ENCODE data around the gene LMAN2. TPM values are rescaled to one million over a fixed set of nuclear protein-coding genes. Genes with fewer than 3 reads are reported as not detected.
"Not testable (repeated sequence)": the region's sequence is repeated elsewhere in the genome, so short reads cannot be mapped to it uniquely, and the experiment has no call there.

Gene LMAN2
- polyA plus RNA-seq, 4 donors = 94.0 to 135 (median 130) TPM

DNA sequence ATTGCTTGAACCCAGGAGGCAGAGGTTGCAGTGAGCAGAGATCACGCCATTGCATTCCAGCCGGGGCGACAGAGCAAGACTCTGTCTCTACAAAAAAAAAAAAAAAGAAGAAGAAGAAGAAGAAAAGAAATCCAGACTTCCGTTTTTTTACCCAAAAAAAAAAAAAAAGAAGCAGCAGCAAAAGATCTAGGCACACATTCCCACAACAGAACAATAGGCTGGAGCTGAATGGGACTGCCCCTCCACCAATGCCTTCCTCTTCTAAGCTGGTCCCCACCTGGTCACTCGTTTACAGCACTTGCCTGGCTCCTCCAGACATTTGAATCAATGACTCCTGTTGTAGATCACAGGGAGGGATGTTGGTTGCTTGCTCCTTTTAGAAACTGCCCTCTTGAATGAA is 1.6 kb upstream of the LMAN2 start:
- no peak for DNase-seq (ENCODE audit: low read depth in 4 of 4, low spot score in 3 of 4)

DNA sequence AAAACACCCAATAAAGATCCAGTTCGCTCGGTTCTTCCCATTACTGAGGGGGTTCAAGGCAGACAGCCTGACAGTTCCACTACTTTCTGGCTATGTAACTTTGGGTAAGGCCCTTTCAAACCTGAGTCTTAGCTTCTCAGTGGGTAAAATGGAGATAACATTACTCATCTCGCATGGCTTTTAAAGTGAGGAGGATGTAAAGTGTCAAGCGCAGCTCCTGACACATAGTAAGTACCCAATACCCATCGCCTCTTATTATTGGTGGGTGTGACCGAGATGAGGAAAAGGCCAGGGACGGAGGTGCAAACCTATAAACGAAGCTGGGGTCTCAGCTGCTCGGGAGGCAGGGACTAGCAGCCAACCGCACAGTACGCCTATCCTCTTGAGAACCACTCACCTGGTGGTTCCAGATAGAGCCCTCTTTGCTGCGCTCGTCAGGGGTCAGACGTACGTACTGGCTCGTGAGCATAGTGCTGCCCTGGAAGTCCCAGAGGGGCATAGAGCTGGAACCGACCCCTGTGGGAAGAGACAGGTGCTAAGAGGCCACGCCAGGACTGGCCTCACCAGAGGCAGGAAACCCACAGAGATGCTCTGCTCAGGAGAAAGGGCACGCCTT is 584 bp downstream of the LMAN2 start:
- DNase-seq (ENCODE audit: low read depth in 4 of 4, low spot score in 3 of 4) = no peak

DNA sequence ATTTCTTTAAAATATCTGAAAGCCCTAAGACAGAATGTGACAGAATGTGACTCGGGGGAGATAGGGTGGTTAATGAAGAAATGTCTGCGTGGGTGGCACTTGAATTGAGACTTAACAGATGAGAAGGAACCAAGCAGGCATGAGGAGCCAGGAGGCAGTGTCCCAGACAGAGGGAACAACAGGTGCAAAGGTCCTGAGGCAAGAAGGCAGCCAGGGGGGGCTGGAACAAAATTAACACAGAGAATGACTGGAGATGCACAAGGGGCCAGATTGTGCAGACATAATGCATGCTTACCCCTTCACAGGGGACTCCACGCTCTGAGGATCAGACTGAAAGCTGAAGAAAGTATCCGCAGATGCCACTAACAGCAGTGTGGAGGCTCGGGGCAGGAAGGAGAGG is 1.7 kb downstream of the LMAN2 start:
- no peak for DNase-seq (ENCODE audit: low read depth in 4 of 4, low spot score in 3 of 4)

DNA sequence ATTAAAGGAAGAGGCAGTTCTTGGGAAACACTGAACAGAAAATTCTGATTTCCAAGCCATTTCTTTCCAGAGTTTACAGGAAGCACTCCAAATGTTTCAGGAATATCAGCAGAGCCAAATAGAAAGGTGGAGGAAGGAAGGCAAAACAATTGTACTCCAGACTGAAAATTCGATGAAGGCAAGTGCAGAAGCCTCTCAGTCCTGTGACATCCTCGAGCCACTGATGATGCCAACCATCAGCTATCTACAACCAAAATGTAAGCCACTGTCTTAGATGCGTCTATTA is 2.2 kb downstream of the LMAN2 start:
- no peak for DNase-seq (ENCODE audit: low read depth in 4 of 4, low spot score in 3 of 4)

DNA sequence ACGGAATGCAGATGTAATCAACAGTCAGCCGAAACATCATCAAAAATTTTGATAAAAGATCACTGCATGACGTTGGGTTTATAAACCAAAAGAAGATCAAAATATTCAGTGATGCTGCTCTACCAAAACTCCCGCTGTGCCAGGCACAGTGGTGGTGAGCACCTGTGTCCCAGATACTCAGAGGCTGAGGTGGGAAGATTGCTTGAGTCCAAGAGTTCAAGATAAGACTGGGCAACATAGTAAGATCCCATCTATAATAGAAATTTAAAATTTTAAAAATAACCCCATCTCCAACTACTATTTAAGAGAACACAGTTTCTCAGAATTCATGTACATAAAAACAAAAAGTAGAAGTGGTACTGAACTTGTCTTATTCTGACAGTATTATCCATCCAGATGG is 3.8 kb downstream of the LMAN2 start:
- no peak for DNase-seq (ENCODE audit: low read depth in 4 of 4, low spot score in 3 of 4)

DNA sequence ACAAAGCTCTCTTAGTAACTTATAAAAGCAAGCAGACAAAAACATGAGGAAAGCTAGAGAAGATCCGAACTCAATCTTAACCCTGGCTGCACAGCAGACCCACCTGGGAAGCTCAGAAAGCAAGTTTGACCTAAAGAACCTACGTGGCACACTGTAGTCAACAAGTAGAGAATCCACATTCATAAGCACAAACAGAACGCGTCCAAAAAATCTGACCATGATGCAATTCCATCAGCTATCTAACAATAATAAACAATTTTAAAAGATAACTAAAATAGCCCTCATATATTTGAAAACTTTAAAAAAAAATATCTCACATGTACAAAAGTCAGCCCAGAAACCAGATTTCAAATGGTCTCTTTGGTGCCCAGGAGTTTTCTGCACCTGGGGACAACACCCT is 4.6 kb downstream of the LMAN2 start:
- no peak for DNase-seq (ENCODE audit: low read depth in 4 of 4, low spot score in 3 of 4)

DNA sequence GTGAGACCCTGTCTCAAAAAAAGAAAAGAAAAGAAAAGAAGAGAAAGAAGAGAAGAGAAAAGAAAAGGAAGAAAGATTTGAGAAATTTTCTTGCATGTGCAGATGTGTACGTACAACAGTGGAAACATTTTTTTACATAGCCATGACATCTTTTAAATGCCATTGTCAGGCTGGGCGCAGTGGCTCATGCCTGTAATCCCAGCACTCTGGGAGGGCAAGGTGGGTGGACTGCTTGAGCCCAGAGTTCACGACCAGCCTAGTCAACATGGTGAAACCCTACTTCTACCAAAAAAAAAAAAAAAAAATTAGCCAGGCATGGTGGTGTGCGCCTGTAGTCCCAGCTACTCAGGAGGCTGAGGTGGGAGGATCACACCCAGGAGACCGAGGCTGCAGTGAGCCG is 6.6 kb downstream of the LMAN2 start:
- DNase-seq (ENCODE audit: low read depth in 4 of 4, low spot score in 3 of 4) = no peak

DNA sequence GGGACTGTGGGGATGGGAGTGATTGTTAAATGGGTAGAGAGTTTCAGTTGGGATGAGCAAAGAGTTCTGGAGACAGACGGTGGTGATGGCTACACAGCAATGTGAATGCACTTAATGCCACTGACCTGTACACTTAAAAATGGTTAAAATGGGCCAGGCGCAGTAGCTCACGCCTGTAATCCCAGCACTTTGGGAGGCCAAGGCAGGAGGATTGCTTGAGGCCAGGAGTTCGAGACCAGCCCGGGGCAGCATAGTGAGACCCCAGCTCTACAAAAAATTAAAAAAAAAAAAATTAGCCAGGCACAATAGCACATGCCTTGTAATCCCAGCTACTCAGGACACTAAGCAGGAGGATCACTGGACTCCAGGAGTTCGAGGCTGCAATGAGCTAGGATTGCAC is 7.7 kb downstream of the LMAN2 start:
- DNase-seq (ENCODE audit: low read depth in 4 of 4, low spot score in 3 of 4) = no peak

DNA sequence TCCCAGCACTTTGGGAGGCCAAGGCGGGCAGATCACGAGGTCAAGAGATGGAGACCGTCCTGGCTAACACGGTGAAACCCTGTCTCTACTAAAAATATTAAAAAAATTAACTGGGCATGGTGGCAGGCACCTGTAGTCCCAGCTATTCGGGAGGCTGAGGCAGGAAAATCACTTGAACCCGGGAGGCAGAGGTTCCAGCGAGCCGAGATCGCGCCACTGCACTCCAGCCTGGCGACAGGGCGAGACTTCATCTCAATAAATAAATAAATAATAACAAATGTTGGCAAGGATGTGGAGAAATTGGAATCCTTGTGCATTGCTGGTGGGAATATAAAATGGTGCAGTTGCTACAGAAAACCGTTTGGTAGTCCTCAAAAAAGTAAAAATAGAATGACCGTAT is 8.5 kb downstream of the LMAN2 start:
- DNase-seq (ENCODE audit: low read depth in 4 of 4, low spot score in 3 of 4) = not testable (repeated sequence)

DNA sequence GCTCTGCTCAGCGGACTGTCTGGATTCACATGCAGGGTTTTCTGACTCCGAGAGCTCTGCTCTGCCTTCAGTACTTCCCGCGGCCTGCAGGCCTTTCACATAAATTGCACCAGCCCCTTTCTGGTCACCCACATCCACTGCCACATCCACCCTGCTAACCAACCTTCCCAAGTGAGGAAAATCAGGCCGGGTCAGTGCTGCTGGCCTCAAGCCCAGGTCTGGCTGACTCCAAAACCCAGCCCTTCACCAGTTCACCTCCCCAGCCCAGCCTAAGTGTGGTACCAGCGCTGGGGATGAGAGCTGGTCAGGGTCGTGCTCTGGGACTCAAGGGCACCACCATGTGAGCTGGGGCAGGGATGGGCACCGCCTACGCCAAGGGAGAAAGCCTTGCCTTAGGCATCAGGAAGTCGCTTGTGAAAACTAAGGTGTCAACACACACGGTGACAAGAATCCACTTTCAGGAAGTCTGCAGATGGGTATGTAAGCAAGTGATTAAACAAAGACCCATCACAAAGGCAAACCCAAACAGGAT is 12.3 kb downstream of the LMAN2 start:
- no peak for DNase-seq (ENCODE audit: low read depth in 4 of 4, low spot score in 3 of 4)

DNA sequence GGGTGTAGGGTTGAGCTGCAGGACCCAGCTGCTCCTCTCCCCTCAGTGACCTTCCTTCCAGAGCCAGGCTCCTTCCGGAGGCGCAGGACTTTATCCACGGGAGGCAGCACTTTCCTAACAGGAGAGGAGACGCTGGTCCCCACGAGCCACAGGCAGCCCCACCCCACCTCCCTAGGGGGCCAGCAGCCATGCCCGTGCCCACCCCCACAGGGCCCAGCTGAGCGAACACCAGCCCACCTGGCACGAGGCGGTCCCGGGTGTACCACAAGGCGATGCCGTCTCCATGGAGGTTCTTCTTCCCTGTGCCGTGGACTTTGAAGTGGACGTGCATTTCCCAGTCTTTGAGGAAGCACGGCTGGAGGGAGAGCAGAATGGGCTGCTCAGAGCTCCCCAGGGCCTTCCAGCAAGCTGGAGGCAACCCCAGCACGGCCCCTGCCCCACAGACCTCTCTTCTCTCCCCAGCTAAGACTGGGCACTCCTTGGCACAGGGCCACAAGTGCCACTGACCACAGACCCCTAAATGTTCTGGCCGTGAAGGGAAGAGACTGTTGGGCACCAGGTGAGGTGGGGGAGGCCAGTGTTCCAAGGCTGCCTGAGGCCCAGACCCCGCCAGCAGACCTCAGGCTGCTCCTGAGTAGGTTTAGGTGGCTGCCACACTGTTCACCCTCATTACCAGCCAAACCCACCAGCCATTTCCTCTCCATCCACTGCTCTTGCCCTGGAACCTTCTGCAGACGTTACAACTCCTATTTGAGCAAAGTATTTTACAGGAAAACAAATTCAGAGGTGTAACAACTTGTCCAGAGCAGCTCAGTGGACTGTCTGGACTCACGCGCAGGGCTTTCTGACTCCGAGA is 13.0 kb downstream of the LMAN2 start:
- no peak for DNase-seq (ENCODE audit: low read depth in 4 of 4, low spot score in 3 of 4)

DNA sequence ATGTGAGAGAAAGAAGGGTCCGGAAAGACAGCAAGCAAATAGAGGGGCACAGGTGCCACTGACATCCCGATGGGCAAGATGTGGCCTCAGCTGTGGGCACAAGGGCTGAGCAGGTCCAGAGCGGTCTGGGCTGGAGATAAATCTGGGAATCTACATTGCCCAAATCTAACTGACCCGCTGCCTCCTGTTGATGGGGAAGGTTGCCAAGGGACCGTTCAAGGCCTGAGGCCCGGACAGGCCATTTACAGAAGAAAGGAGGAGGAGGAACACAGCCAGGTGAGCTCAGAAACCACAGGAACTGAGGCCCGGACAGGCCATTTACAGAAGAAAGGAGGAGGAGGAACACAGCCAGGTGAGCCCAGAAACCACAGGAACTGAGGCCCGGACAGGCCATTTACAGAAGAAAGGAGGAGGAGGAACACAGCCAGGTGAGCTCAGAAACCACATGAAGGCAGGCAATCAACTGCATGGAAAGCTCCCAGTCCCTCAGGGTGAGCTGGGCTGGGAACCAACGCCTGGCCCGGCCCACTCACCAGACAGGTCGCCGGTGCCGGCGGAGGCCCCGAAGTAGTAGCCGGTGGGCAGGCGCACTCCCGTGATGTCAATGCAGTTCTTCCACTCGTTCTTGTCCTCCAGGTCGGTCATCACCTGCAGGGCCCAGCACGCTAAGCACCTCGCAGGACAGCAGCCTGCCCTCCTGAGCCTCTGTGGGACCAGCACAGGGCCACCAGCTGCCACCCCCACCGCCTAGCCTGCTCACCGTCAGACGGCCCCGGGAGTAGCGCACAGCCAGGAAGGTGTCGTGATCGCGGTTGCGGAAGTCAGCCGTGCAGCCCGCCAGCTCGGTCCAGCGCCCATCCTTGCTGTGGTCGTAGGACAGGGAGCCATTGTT is 14.6 kb downstream of the LMAN2 start:
- no peak for DNase-seq (ENCODE audit: low read depth in 4 of 4, low spot score in 3 of 4)

DNA sequence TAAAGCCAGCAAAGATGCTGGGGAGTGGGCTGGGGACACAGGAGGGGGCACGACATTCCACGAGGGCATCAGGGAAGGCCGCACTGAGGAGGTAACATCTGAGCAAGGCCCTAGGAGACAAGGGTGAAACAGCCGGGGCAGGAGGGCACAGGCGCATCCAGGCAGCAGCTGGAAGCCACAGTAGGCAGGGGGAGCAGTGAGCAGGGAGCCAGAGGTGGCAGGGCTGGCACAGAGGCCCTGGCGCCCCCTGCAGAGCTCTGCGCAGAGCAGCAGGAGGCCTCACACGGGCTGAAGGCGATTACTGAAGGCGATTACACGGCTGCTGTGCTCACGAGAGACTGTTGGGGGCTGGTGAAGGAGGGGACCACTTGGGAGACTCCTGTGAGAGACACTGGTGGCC is 15.4 kb downstream of the LMAN2 start:
- no peak for DNase-seq (ENCODE audit: low read depth in 4 of 4, low spot score in 3 of 4)

DNA sequence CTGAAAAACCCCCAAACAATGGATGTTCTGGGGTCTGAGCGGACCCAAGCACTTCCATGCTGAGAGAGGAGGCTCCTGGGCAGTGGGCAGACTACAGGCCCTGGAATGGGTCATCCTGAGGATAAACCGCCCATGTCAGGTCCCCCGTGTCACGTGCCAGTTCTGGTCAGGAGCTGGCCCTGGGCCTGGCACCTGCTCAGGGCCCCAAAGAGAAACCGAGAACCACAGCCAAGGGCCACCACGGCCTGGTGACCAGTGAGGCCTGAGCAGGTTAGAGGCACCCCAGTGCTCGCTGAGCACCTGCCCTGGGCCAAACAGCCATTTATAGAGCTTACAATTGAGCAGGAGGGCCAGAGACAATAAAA is 15.8 kb downstream of the LMAN2 start:
- DNase-seq (ENCODE audit: low read depth in 4 of 4, low spot score in 3 of 4) = no peak

DNA sequence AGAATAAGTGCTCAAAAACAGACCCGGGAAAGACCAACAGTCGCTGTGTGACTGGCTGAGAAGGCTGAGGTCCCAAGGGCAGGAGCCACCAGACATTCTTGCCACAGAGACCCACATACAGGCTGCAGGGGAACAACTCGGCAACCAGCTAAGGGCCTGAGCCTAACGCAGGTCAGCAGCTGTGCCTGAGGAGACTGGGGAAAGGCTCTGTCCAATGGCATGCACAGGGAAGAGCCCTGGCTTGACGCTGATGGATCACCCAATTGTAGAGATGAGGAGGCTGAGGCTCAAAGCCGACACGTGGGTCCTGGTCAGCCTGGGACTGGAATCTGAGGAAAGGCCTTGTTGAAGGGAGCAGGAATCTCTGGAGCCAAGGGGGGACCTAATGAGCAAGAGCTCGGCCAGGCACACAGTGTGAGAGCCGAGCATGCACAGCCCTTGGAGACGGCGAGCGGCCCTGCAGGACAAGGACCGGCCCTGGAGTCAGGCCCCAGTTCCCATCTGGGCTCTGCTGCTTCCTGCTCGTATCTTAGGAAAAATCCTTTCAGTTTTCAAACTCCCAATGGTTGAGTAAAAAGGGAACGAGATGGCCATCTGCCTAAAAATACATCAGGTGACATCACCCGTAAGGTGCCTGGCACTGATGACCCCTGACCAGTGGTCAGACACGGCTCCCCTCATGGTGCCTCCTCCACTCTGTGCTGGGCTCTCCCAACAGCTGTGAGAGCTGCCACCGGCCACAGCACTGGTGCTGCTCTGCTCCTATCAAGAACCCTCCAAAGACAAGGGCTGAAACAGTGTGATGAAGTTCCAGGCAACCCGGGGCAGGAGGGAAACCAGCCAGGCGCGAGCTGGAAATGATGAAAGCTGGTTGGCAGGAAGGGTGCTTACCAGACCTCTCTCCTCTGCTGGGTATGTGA is 16.4 kb downstream of the LMAN2 start:
- no peak for DNase-seq (ENCODE audit: low read depth in 4 of 4, low spot score in 3 of 4)

DNA sequence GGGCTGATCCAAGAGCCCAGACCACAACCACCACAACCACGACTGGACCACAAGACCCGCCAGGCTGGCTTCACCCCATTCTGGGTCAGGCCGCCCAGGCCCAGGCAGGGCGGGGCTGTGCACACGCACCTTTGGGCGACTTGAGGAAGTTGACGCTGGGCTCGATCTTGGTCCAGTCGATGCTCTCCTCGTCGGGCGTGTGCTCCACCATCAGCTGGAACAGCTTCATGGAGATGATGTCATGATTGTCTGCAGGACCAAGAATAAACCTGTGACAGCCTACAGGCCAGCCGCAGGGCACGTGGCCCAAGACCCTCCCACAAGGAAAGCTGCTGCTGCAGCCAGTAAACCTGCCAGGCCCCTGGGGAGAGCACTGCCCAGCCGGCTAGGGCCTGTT is 17.3 kb downstream of the LMAN2 start:
- no peak for DNase-seq (ENCODE audit: low read depth in 4 of 4, low spot score in 3 of 4)

DNA sequence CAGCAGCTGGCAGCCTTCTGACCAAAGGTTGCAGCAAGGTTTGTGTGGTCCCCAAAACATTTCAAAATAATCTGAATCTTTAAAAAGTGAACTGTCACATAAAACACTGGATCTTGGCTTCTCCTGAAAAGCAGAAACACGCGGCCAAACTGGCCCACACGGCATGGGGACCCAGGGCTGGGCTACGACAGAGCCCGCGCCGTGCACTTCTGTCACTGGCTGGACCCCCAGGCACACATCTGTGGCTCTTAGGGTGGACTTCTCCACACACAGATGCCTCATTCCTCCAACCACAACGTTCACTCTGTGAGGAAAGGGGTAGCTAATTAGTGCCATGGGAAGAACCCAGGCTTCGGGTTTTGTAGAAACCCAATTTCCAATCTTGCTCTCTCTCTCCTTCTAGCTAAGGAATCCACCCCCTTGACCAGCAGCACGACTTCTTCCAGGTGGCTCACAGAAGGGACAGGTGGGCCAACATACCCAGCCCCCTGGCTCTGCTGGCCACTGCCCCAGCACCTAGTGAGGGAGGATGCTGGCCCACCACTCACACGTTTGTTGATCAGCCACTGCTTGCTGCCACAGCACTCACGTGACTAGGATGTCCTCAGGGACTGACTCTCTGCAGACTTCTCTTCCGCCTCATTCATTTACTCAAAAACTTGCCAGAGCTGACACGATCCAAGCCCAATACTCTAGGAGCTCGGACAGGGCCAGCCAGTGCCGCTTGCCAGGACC is 17.9 kb downstream of the LMAN2 start:
- no peak for DNase-seq (ENCODE audit: low read depth in 4 of 4, low spot score in 3 of 4)

DNA sequence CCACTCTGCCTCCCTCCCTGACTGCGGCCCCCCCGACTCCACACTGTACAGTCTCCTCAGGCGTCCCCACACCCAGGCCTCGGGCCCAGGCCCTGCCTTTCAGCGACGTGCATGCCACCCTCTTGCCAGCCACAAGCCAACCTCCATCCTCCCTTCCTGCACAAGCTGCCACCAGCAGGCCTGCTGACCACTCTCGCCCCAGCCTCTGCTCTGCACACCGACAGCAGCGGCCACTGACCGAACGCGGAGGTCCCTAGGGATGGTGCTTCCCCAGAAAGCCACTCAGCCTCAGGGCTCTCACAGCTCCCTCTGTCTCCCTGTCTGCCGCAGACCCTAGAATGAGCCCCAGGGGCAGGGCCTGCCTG is 18.6 kb downstream of the LMAN2 start:
- no peak for DNase-seq (ENCODE audit: low read depth in 4 of 4, low spot score in 3 of 4)

DNA sequence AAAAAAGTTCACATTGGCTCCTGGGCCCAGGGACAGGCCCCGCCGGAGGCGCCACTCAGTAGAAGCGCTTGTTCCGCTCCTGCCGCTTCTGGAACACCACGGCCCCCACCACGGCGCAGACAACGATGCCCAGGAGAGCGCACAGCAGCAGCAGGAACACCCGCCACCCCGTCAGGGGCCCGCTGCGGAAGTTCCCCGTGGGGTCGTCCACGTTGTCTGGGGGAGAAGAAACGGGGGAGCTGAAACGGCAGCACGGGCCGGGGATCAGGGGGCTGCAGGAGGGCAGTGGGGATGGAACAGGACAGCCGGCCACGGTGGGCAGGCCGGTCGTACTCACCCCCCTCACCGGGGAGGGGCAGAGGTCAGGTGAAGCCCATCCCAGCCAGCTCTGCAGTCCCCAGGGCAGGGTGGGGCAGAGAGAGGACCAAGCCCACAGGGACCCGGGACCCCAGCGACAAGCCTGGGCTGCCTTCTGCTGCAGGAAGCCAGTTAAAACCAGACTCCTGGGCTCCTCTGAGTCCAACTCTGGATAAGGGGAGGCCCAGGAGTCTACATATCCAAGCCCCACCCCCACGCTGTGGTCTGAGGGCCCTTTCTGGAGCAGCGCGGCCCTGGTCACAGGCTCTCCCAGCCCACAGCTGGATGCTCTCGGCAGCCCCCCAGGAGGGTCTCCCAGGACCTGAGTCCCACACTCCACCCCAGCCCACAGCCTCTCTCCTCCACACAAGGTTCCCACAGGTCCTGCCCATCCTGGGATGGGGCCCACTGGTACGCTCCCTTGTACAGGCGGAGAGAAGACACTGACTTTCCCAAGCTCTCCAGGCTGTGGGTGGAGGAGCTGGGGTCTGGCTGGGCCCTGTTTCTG is 19.2 kb downstream of the LMAN2 start:
- DNase-seq (ENCODE audit: low read depth in 4 of 4, low spot score in 3 of 4) = no peak

Measured in left renal pelvis (tissue), 4 donors.